CD4-positive, alpha-beta T cell (primary cell): ENCODE data around the gene ABCD3. TPM values are rescaled to one million over a fixed set of nuclear protein-coding genes. Genes with fewer than 3 reads are reported as not detected.
"Not testable (repeated sequence)": the region's sequence is repeated elsewhere in the genome, so short reads cannot be mapped to it uniquely, and the experiment has no call there.

Experiments used
- ATAC-seq: fragments of 200-7000 bp; cut with Tn5 transposase; one replicate; pipeline ENCODE4 v1.10.0; 2022; ENCODE audit warnings: mild to moderate bottlenecking; ENCODE audit not compliant: poor library complexity
- CTCF ChIA-PET: fragments of 350-600 bp; sonication (Branson Sonifier 250); formaldehyde crosslinking; loops from one replicate; lab custom pipeline; 2021; ENCODE audit warnings: antibody characterized with exemption, inconsistent platforms; lab: Charles Lee
- POLR2A ChIA-PET: fragments of 350-600 bp; sonication (Branson Sonifier 250); formaldehyde crosslinking; loops from one replicate; lab custom pipeline; 2021; ENCODE audit warnings: antibody characterized with exemption, inconsistent platforms; lab: Charles Lee
- DNase-seq, 14 experiments: peaks; one replicate each; pipeline ENCODE4 v3.0.0-alpha.2; 2013 to 2020; ENCODE audit warnings: mixed read lengths in 2 of 14
- H3K27ac ChIP-seq, 2 donors: one replicate each; pipeline versions ENCODE4 v1.5.1 to v1.7.0; 2013; ENCODE audit warnings: low read length in 2 of 2, low read depth in 1 of 2, mild to moderate bottlenecking in 1 of 2
- H3K27me3 ChIP-seq, 2 experiments: 1 replicate in 1 of 2; 2 replicates in 1 of 2; pipeline versions ENCODE4 v1.6.1 to v1.7.0; 2013; ENCODE audit warnings: low read length in 2 of 2, control low read depth in 1 of 2, mild to moderate bottlenecking in 1 of 2, moderate library complexity in 1 of 2; ENCODE audit not compliant: insufficient read depth in 2 of 2, control insufficient read depth in 1 of 2
- H3K36me3 ChIP-seq: one replicate; pipeline ENCODE4 v1.6.1; 2013; ENCODE audit warnings: low read length, control low read depth; ENCODE audit not compliant: insufficient read depth
- H3K4me1 ChIP-seq: one replicate; pipeline ENCODE4 v1.6.1; 2013; ENCODE audit warnings: low read length, control low read depth; ENCODE audit not compliant: insufficient read depth
- H3K4me3 ChIP-seq: one replicate; pipeline ENCODE4 v1.5.1; 2013; ENCODE audit warnings: mild to moderate bottlenecking, low read length, moderate library complexity
- H3K9me3 ChIP-seq, 2 experiments: 1 replicate in 1 of 2; 2 replicates in 1 of 2; pipeline versions ENCODE4 v1.6.1 to v1.7.0; 2013; ENCODE audit warnings: low read length in 2 of 2, mild to moderate bottlenecking in 2 of 2, control low read depth in 1 of 2, moderate library complexity in 1 of 2; ENCODE audit not compliant: control insufficient read depth in 1 of 2, insufficient read depth in 1 of 2
- H3K27ac Mint-ChIP-seq: one replicate; pipeline ENCODE4 v1.8.0; 2020; ENCODE audit warnings: mixed read lengths
- H3K27me3 Mint-ChIP-seq: one replicate; pipeline ENCODE4 v1.8.0; 2021; ENCODE audit warnings: mixed read lengths
- H3K36me3 Mint-ChIP-seq: one replicate; pipeline ENCODE4 v1.8.0; 2021; ENCODE audit warnings: low read depth, mixed read lengths
- H3K4me1 Mint-ChIP-seq: one replicate; pipeline ENCODE4 v1.8.0; 2021; ENCODE audit warnings: low read depth, mixed read lengths
- H3K4me3 Mint-ChIP-seq: one replicate; pipeline ENCODE4 v1.8.0; 2020; ENCODE audit warnings: mild to moderate bottlenecking, mixed read lengths
- H3K9me3 Mint-ChIP-seq: one replicate; pipeline ENCODE4 v1.8.0; 2020; ENCODE audit warnings: mixed read lengths
- CTCF ChIP-seq: fragments of 200-600 bp; IDR thresholded peaks from one replicate; pipeline ENCODE4 v1.8.0; 2022; ENCODE audit warnings: antibody characterized with exemption, mild to moderate bottlenecking
- intact Hi-C, 2 experiments: fragments of 100-400 bp; cut with DNase I in 1 of 2; cut with micrococcal nuclease in 1 of 2; formaldehyde crosslinking; loops; one replicate each; pipeline versions ENCODE4 v1.15.1 to v1.9.0; 2023 to 2025; cut with DNase I, micrococcal nuclease
- total RNA-seq, 174 experiments: library from RNA in 2 of 174; stranded (reverse) in 2 of 174; gene quantifications; one replicate each; pipeline ENCODE4 v1.2.3 and lab custom pipeline; 2021 to 2026

The ABCD3 gene
- total RNA-seq, 2 experiments from 2014 or later, result 13.0 to 13.5 TPM

GRCh38 chr1:94440088-94440487, 21.9 kb downstream of the ABCD3 start:
- Histone ChIP-seq H3K27me3 (no peaks in the 10 kb centered on the region), H3K27ac (no peak overlapping the region), H3K36me3 (no peaks in the 10 kb centered on the region), H3K4me1 (no peaks in the 10 kb centered on the region), H3K4me3 (no peak overlapping the region), H3K9me3 (peaks cover 10 to 24% of the 10 kb centered on the region in 2 experiments)
- peaks cover 21% of the 10 kb centered on the region for H3K9me3 Mint-ChIP-seq
- CTCF ChIA-PET, result no interaction called here
- H3K36me3 Mint-ChIP-seq, result peaks cover 86% of the 10 kb centered on the region
- intact Hi-C loops, result no loop called here
- H3K27ac Mint-ChIP-seq, result no peak overlapping the region
- H3K4me3 Mint-ChIP-seq, result no peak overlapping the region
- H3K27me3 Mint-ChIP-seq, result no peaks in the 10 kb centered on the region
- no peak for TF ChIP-seq CTCF
- DNase-seq (no peak), ATAC-seq (no peak)
- peaks cover 36% of the 10 kb centered on the region for H3K4me1 Mint-ChIP-seq
- POLR2A ChIA-PET, result interaction anchor here (0.6 kb wide), 1 partner anchor 14 kb away, joined by 3 read pairs; no protein-coding TSS in a partner anchor

- Mint-ChIP-seq H3K36me3 (peaks cover 91% of the 10 kb centered on the region), H3K9me3 (peaks cover 22% of the 10 kb centered on the region), H3K4me1 (peaks cover 19% of the 10 kb centered on the region)
- H3K27ac ChIP-seq, H3K4me3 ChIP-seq, H3K27ac Mint-ChIP-seq, H3K36me3 ChIP-seq, H3K4me1 ChIP-seq, H3K27me3 ChIP-seq, intact Hi-C loops, H3K4me3 Mint-ChIP-seq, DNase-seq, H3K27me3 Mint-ChIP-seq, ATAC-seq, CTCF ChIA-PET: not testable (repeated sequence)
- peaks cover 18 to 29% of the 10 kb centered on the region in 2 experiments for H3K9me3 ChIP-seq
- POLR2A ChIA-PET, result interaction anchor here (0.6 kb wide), 1 partner anchor 21 kb away, joined by 3 read pairs; no protein-coding TSS in a partner anchor
These were observed 24.9 kb downstream of the ABCD3 start for GRCh38 chr1:94443067-94443466.

GRCh38 chr1:94444819-94445218, 26.6 kb downstream of the ABCD3 start:
- peaks cover 26% of the 10 kb centered on the region for H3K9me3 Mint-ChIP-seq
- CTCF ChIA-PET, H3K27me3 ChIP-seq, H3K36me3 ChIP-seq, H3K27ac ChIP-seq, H3K4me3 Mint-ChIP-seq, H3K4me3 ChIP-seq, H3K27ac Mint-ChIP-seq, ATAC-seq, POLR2A ChIA-PET, H3K4me1 Mint-ChIP-seq, DNase-seq, H3K4me1 ChIP-seq, intact Hi-C loops, H3K27me3 Mint-ChIP-seq: not testable (repeated sequence)
- peaks cover 95% of the 10 kb centered on the region for H3K36me3 Mint-ChIP-seq
- peaks cover 18 to 39% of the 10 kb centered on the region in 2 experiments for H3K9me3 ChIP-seq

DNA sequence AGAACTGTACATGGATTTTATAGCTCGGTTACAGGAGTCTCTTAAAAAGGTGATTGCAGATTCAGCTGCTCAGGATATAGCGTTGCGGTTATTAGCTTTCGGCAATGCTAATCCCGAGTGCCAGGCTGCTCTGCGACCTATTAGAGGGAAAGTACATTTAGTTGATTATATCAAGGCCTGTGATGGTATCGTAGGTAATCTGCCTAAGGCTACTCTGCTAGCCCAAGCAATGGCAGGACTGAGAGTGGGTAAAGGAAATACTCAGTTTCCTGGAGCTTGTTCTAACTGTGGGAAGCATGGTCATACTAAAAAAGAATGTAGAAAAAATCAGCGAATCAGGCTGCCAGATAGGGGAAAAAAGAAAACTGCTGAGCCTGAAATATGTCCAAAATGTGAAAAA, 27.5 kb downstream of the ABCD3 start:
- Histone ChIP-seq H3K9me3 (peaks cover 22 to 47% of the 10 kb centered on the region in 2 experiments), H3K36me3 (peaks cover 13% of the 10 kb centered on the region)
- H3K27ac Mint-ChIP-seq, DNase-seq, ATAC-seq, H3K4me1 ChIP-seq, H3K4me3 Mint-ChIP-seq, H3K27me3 ChIP-seq, H3K4me3 ChIP-seq, H3K4me1 Mint-ChIP-seq, intact Hi-C loops, H3K27me3 Mint-ChIP-seq, CTCF ChIA-PET, H3K27ac ChIP-seq, POLR2A ChIA-PET: not testable (repeated sequence)
- peaks cover 95% of the 10 kb centered on the region for H3K36me3 Mint-ChIP-seq
- peaks cover 34% of the 10 kb centered on the region for H3K9me3 Mint-ChIP-seq

- H3K27ac Mint-ChIP-seq, H3K4me3 ChIP-seq, ATAC-seq, H3K27ac ChIP-seq, DNase-seq, POLR2A ChIA-PET, CTCF ChIA-PET, H3K4me1 ChIP-seq, intact Hi-C loops, H3K27me3 Mint-ChIP-seq, H3K27me3 ChIP-seq, H3K4me1 Mint-ChIP-seq, H3K4me3 Mint-ChIP-seq: not testable (repeated sequence)
- Histone ChIP-seq H3K9me3 (peaks cover 22 to 52% of the 10 kb centered on the region in 2 experiments), H3K36me3 (peaks cover 13% of the 10 kb centered on the region)
- Mint-ChIP-seq H3K9me3 (peaks cover 34% of the 10 kb centered on the region), H3K36me3 (peaks cover 96% of the 10 kb centered on the region)
These were observed 28.0 kb downstream of the ABCD3 start for GRCh38 chr1:94446177-94446576.

GRCh38 chr1:94448741-94449140, 30.6 kb downstream of the ABCD3 start:
- DNase-seq, ATAC-seq, POLR2A ChIA-PET, H3K27me3 Mint-ChIP-seq, H3K27me3 ChIP-seq, H3K27ac Mint-ChIP-seq, H3K4me3 ChIP-seq, H3K4me3 Mint-ChIP-seq, CTCF ChIA-PET, intact Hi-C loops, H3K27ac ChIP-seq, H3K4me1 Mint-ChIP-seq, H3K4me1 ChIP-seq: not testable (repeated sequence)
- Mint-ChIP-seq H3K9me3 (peaks cover 21% of the 10 kb centered on the region), H3K36me3 (peaks cover 82% of the 10 kb centered on the region)
- H3K36me3 ChIP-seq, result peaks cover 19% of the 10 kb centered on the region
- H3K9me3 ChIP-seq, result peaks cover 32 to 53% of the 10 kb centered on the region in 2 experiments
